HT-29 (cell line): ENCODE results near the gene LAMA5. TPM values are rescaled to one million over a fixed set of nuclear protein-coding genes. Genes with fewer than 3 reads are reported as not detected.

Experiments
- DNase-seq: peaks from one replicate; pipeline ENCODE4 v3.0.0-alpha.2; 2015; ENCODE audit warnings: low spot score
- total RNA-seq: library from RNA; depleted of rRNA; stranded (reverse); fragments of >200 nt; shearing (Covaris generic); gene quantifications from 2 replicates; pipeline ENCODE4 v1.2.3, GENCODE V29; 2014

LAMA5 gene
- total RNA-seq, 1 experiment from 2014 or later, result 336 TPM

- DNase-seq, result no peak
These were observed 36.4 kb downstream of the LAMA5 start for GRCh38 chr20:62330576-62331317.

GRCh38 chr20:62329389-62330377, 37.4 kb downstream of the LAMA5 start:
- DNase-seq, result no peak

- no peak for DNase-seq
These were observed 38.3 kb downstream of the LAMA5 start for GRCh38 chr20:62328684-62329388.

- DNase-seq, result no peak
These were observed 39.2 kb downstream of the LAMA5 start for GRCh38 chr20:62327726-62328495.

- no peak for DNase-seq
These were observed 40.0 kb downstream of the LAMA5 start for GRCh38 chr20:62326959-62327725.

- no peak for DNase-seq
These were observed 40.6 kb downstream of the LAMA5 start for GRCh38 chr20:62326559-62326958.

- DNase-seq, result no peak
These were observed 41.8 kb downstream of the LAMA5 start for GRCh38 chr20:62325172-62325905.

GRCh38 chr20:62323980-62324906, 42.9 kb downstream of the LAMA5 start:
- DNase-seq, result no peak

GRCh38 chr20:62323146-62323979, 43.7 kb downstream of the LAMA5 start:
- no peak for DNase-seq

GRCh38 chr20:62322492-62323041, 44.5 kb downstream of the LAMA5 start:
- no peak for DNase-seq

GRCh38 chr20:62321975-62322374, 45.1 kb downstream of the LAMA5 start:
- no peak for DNase-seq

GRCh38 chr20:62321521-62321948, 45.6 kb downstream of the LAMA5 start:
- peak; percentile 48 for DNase-seq

GRCh38 chr20:62320581-62321354, 46.3 kb downstream of the LAMA5 start:
- DNase-seq, result peak; percentile 44

GRCh38 chr20:62319346-62319909, 47.7 kb downstream of the LAMA5 start:
- no peak for DNase-seq

- DNase-seq, result no peak
These were observed 48.4 kb downstream of the LAMA5 start for GRCh38 chr20:62318400-62319345.
